Endothelial cell of umbilical vein (primary cell): ENCODE measurements around the gene MDFIC.

ENCODE experiments used
- FOS ChIP-seq: IDR thresholded peaks from 2 replicates; pipeline ENCODE4 v1.6.1; 2011; ENCODE audit warnings: mild to moderate bottlenecking, low read length, moderate library complexity, borderline replicate concordance; ENCODE audit not compliant: insufficient read depth
- GATA2 ChIP-seq: IDR thresholded peaks from 2 replicates; pipeline ENCODE4 v1.7.0; 2011; ENCODE audit warnings: low read depth, mild to moderate bottlenecking, moderate library complexity, mixed read lengths, low read length; ENCODE audit not compliant: insufficient read length, insufficient read depth

GRCh38 chr7:114938785-114939184 lies 16.9 kb downstream of the MDFIC start:
- no peak for TF ChIP-seq FOS
- TF ChIP-seq GATA2: no peak
